ENCODE measurements around the gene INPP1. TPM values are rescaled to one million over a fixed set of nuclear protein-coding genes. Genes with fewer than 3 reads are reported as not detected.

The INPP1 gene
- total and polyA plus RNA-seq, 2 of the 8 experiments (the other 6 are each of a cell fraction or from before 2014, with no cell fraction given): 0.88 to 3.0 TPM

DNA sequence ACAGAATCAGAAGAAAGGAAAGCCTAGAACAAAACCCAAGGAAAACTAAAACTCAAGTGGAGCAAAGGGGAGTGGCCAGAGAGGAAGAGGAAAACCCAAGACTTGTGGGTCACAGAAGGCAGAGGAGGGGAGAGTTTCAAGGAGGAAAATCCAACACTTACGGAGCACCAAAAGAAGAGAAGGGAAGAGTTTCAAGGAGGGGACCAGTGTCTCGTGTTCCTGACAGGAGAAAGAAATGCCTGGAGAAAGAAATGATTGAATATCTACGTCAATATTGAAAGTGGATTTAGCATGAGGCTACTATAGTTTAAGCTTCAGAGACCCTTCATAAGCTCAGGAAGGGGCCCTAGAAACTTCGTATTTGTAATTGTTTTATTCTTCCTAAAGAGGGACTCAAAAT lies 63.4 kb downstream of the INPP1 start:
- CTCF ChIA-PET (ENCODE audit: partially characterized antibody): interaction anchor here (0.8 to 1.2 kb wide), 3 partner anchors 21 to 401 kb away, joined by 3 read pairs; no protein-coding TSS in a partner anchor
- TF ChIP-seq SAP30 (IDR thresholded peaks at IDR 0.05; ENCODE audit: insufficient read depth, insufficient replicate concordance, low read length) (no peak), ZNF274 (IDR thresholded peaks at IDR 0.05; ENCODE audit: borderline replicate concordance, extremely low read depth, low read length) (no peak), SRF (IDR thresholded peaks at IDR 0.05; ENCODE audit: low read depth, low read length) (no peak), RBBP5 (IDR thresholded peaks at IDR 0.05; ENCODE audit: borderline replicate concordance, low read depth, low read length) (no peak), SP4 (IDR thresholded peaks at IDR 0.05; ENCODE audit: low read length) (no peak), CBX8 (IDR thresholded peaks at IDR 0.05; ENCODE audit: borderline replicate concordance, low read depth, low read length) (no peak), JUN (IDR thresholded peaks at IDR 0.05; ENCODE audit: low read depth, low read length) (no peak), TAF1 (IDR thresholded peaks at IDR 0.05; ENCODE audit: low read depth, low read length) (no peak), CBX5 (IDR thresholded peaks at IDR 0.05; ENCODE audit: low read depth, low read length) (no peak), BACH1 (IDR thresholded peaks at IDR 0.05; ENCODE audit: low read length) (no peak), ASH2L (IDR thresholded peaks at IDR 0.05; ENCODE audit: low read length) (no peak), SP2 (IDR thresholded peaks at IDR 0.05; ENCODE audit: low read length) (no peak), SIX5 (IDR thresholded peaks at IDR 0.05; ENCODE audit: low read depth, low read length) (no peak), GTF2F1 (IDR thresholded peaks at IDR 0.05; ENCODE audit: borderline replicate concordance, low read depth, low read length) (no peak)

More for the DNA sequence above, 63.4 kb downstream of the INPP1 start:
- Histone ChIP-seq H3K4me2 (ENCODE audit: insufficient read depth in 1 of 2, low read depth in 2 of 2, low read length in 2 of 2) (peak overlapping the region; percentile 95 to 99; a peak in 3 of 4 replicates), H3K23ac (ENCODE audit: insufficient read length) (no peak overlapping the region), H3K56ac (replicated peaks; ENCODE audit: insufficient read length, low read depth, low read length) (no peak overlapping the region), H3K79me1 (ENCODE audit: low read depth, low read length) (no peaks in the 10 kb centered on the region), H3K27me3 (replicated peaks in 1 of 4; ENCODE audit: control insufficient read depth in 3 of 4, extremely low read depth in 1 of 4, insufficient read depth in 3 of 4, low read length in 3 of 4) (peaks cover 2 to 24% (median 20%) of the 10 kb centered on the region in 4 experiments), H3K18ac (ENCODE audit: extremely low read depth, low read length) (no peak overlapping the region), H2BK15ac (ENCODE audit: low read length) (no peak overlapping the region), H2BK20ac (ENCODE audit: low read length) (no peak overlapping the region), H4K5ac (ENCODE audit: insufficient read length, low read depth, low read length) (no peak overlapping the region), H3K14ac (ENCODE audit: insufficient read length) (no peak overlapping the region), H3K23me2 (ENCODE audit: low read depth, low read length) (peaks cover 11% of the 10 kb centered on the region; the same call in 1 of the 2 replicates), H2AFZ (ENCODE audit: low read length) (peak overlapping the region; percentile 40; the same call in 1 of the 2 replicates), H3K4ac (replicated peaks; ENCODE audit: insufficient read length, low read depth, low read length) (no peak overlapping the region), H3K27ac (ENCODE audit: low read depth, low read length) (no peak overlapping the region), H2AK5ac (ENCODE audit: low read depth, low read length) (no peak overlapping the region), H4K91ac (replicated peaks; ENCODE audit: insufficient read length, low read length) (no peak overlapping the region), H4K8ac (ENCODE audit: extremely low read depth, insufficient read depth, low read length) (no peak overlapping the region), H3K9ac (replicated peaks in 1 of 4; ENCODE audit: extremely low read depth in 1 of 4, low read depth in 3 of 4, low read length in 3 of 4) (no peak overlapping the region), H4K20me1 (replicated peaks in 1 of 2; ENCODE audit: control insufficient read depth in 1 of 2, insufficient read depth in 2 of 2, low read length in 2 of 2) (no peaks in the 10 kb centered on the region), H2BK120ac (replicated peaks; ENCODE audit: low read depth, low read length) (no peak overlapping the region), H2BK12ac (ENCODE audit: low read depth, low read length) (peak overlapping the region; percentile 75; the same call in 1 of the 2 replicates), H3K4me1 (replicated peaks in 1 of 4; ENCODE audit: control insufficient read depth in 3 of 4, insufficient read depth in 4 of 4, low read length in 3 of 4) (peaks cover 3 to 4% (median 4%) of the 10 kb centered on the region in 4 experiments; a peak in 6 of 7 replicates), H3K4me3 (ENCODE audit: extremely low read depth in 1 of 4, insufficient read depth in 2 of 4, low read depth in 3 of 4, low read length in 4 of 4) (peak overlapping the region in 1 of 4 experiments; percentile 74; a peak in 1 of 8 replicates), H3K9me3 (ENCODE audit: insufficient read depth in 2 of 2, low read depth in 1 of 2, low read length in 1 of 2) (no peaks in the 10 kb centered on the region), H3K36me3 (ENCODE audit: control insufficient read depth in 2 of 4, insufficient read depth in 4 of 4, low read length in 3 of 4) (no peaks in the 10 kb centered on the region), H2BK5ac (ENCODE audit: low read depth, low read length) (no peak overlapping the region), H3K79me2 (ENCODE audit: control insufficient read depth in 1 of 2, insufficient read depth in 2 of 2, low read length in 2 of 2) (no peaks in the 10 kb centered on the region)
- 74% methylated on average over 4 of the region's 4 CpGs; no CpG with 5 or more reads in 1 of the 2 experiments for WGBS, 2 experiments (ENCODE audit: extremely low coverage in 1 of 2, insufficient coverage in 1 of 2, insufficient read length in 1 of 2, insufficient replicate concordance in 2 of 2, low coverage in 1 of 2, low lambda C conversion rate in 2 of 2, missing lambda C conversion rate in 1 of 2)
- POLR2A ChIA-PET (ENCODE audit: partially characterized antibody): interaction anchor here (1.1 kb wide), 1 partner anchor 87 kb away, joined by 3 read pairs; the partner anchor contains the start of gene HIBCH
- DNase-seq (ENCODE audit: low read depth in 1 of 2, low spot score in 2 of 2) (no peak), FAIRE-seq (no peak)

All from H1 (cell line).